GM19324 (cell line): ENCODE measurements around the gene VAV2.

Source experiments
- ATAC-seq: cut with Tn5 transposase; IDR thresholded peaks from one replicate; pipeline ENCODE4 v1.9.1; 2021; ENCODE audit warnings: mild to moderate bottlenecking, moderate library complexity; ENCODE audit not compliant: unreplicated experiment, low FRiP score

VAV2 gene

GRCh38 chr9:133864011-133864410, 128.1 kb downstream of the VAV2 start:
- no peak for ATAC-seq

GRCh38 chr9:133863257-133863592, 128.9 kb downstream of the VAV2 start:
- no peak for ATAC-seq

GRCh38 chr9:133862585-133863256, 129.4 kb downstream of the VAV2 start:
- no peak for ATAC-seq

- ATAC-seq = no peak
Measured at GRCh38 chr9:133861692-133862091, 130.4 kb downstream of the VAV2 start.

GRCh38 chr9:133861086-133861485, 131.0 kb downstream of the VAV2 start:
- ATAC-seq = no peak

GRCh38 chr9:133858771-133859170, 133.4 kb downstream of the VAV2 start:
- no peak for ATAC-seq

GRCh38 chr9:133857639-133858038, 134.5 kb downstream of the VAV2 start:
- no peak for ATAC-seq

- no peak for ATAC-seq
Measured at GRCh38 chr9:133856798-133857197, 135.3 kb downstream of the VAV2 start.

GRCh38 chr9:133855802-133856521, 136.2 kb downstream of the VAV2 start:
- ATAC-seq = no peak

GRCh38 chr9:133855371-133855770, 136.8 kb downstream of the VAV2 start:
- no peak for ATAC-seq

GRCh38 chr9:133854765-133855164, 137.4 kb downstream of the VAV2 start:
- no peak for ATAC-seq

GRCh38 chr9:133854048-133854447, 138.1 kb downstream of the VAV2 start:
- no peak for ATAC-seq

- no peak for ATAC-seq
Measured at GRCh38 chr9:133853331-133853730, 138.8 kb downstream of the VAV2 start.

GRCh38 chr9:133852431-133852830, 139.7 kb downstream of the VAV2 start:
- no peak for ATAC-seq

GRCh38 chr9:133851693-133852092, 140.4 kb downstream of the VAV2 start:
- no peak for ATAC-seq

- no peak for ATAC-seq
Measured at GRCh38 chr9:133850937-133851336, 141.2 kb downstream of the VAV2 start.

- no peak for ATAC-seq
Measured at GRCh38 chr9:133850161-133850560, 142.0 kb downstream of the VAV2 start.

- ATAC-seq = no peak
Measured at GRCh38 chr9:133849110-133849670, 142.9 kb downstream of the VAV2 start.

- ATAC-seq = no peak
Measured at GRCh38 chr9:133848471-133849109, 143.5 kb downstream of the VAV2 start.

- ATAC-seq = no peak
Measured at GRCh38 chr9:133846483-133847090, 145.5 kb downstream of the VAV2 start.

- ATAC-seq = no peak
Measured at GRCh38 chr9:133845440-133845839, 146.7 kb downstream of the VAV2 start.
